Chondrocyte (in vitro differentiated cells): ENCODE data around the gene RNF44. TPM values are rescaled to one million over a fixed set of nuclear protein-coding genes. Genes with fewer than 3 reads are reported as not detected.
A peak's percentile ranks its signal among the peaks of the same experiment; 100 is the strongest.

Experiments used
- DNase-seq: peaks from one replicate; pipeline ENCODE4 v3.0.0; 2021; ENCODE audit warnings: mixed read lengths, low spot score
- H3K27ac Mint-ChIP-seq: one replicate; pipeline ENCODE4 v1.8.0; 2021; ENCODE audit warnings: mild to moderate bottlenecking, moderate library complexity, mixed read lengths; ENCODE audit not compliant: unreplicated experiment
- H3K27me3 Mint-ChIP-seq: 2 replicates; pipeline ENCODE4 v1.8.0; 2021; ENCODE audit warnings: low read depth, mixed read lengths
- H3K36me3 Mint-ChIP-seq: 2 replicates; pipeline ENCODE4 v1.8.0; 2021; ENCODE audit warnings: low read depth, mixed read lengths
- H3K4me1 Mint-ChIP-seq: 2 replicates; pipeline ENCODE4 v1.8.0; 2021; ENCODE audit warnings: low read depth, mild to moderate bottlenecking, mixed read lengths
- H3K4me3 Mint-ChIP-seq: one replicate; pipeline ENCODE4 v1.8.0; 2021; ENCODE audit warnings: mild to moderate bottlenecking, moderate library complexity, mixed read lengths; ENCODE audit not compliant: unreplicated experiment
- H3K9me3 Mint-ChIP-seq: 2 replicates; pipeline ENCODE4 v1.8.0; 2021; ENCODE audit warnings: low read depth, mixed read lengths
- CTCF ChIP-seq: fragments of 200-600 bp; sonication (generic); IDR thresholded peaks from 2 replicates; pipeline ENCODE4 v1.5.0; 2021; ENCODE audit warnings: antibody characterized with exemption, mild to moderate bottlenecking, moderate library complexity
- long read RNA-seq: library from polyadenylated mRNA; stranded (forward); transcript quantifications from one replicate; pipeline ENCODE4 v2.0.0, GENCODE V29; 2021
- total RNA-seq: library from RNA; stranded (reverse); gene quantifications from 3 replicates; pipeline ENCODE4 v1.2.1, GENCODE V29; 2021

RNF44 gene
- total RNA-seq: 21.9 to 24.7 TPM (median 24.3 TPM) in 3 replicates
- long read RNA-seq, partial matches to known transcripts: 0 of 11 reads
- long read RNA-seq, other reads (novel, unspliced or antisense): 11 of 11 reads

GRCh38 chr5:176536902-176537553 lies at the start of gene RNF44:
Gene RNF44, minus strand, starts transcription at chr5:176537402. Its CDS starts 4,930 bp downstream, at chr5:176532472.
- DNase-seq: peak; percentile 99
- TF ChIP-seq CTCF: no peak
- H3K9me3 Mint-ChIP-seq: no peaks in the 10 kb centered on the region
- H3K27ac Mint-ChIP-seq: peak within 1 kb of the TSS; percentile 99
- no peaks in the 10 kb centered on the region for H3K27me3 Mint-ChIP-seq
- peaks cover 61% of the 10 kb centered on the region for H3K4me1 Mint-ChIP-seq
- H3K4me3 Mint-ChIP-seq: peak within 1 kb of the TSS; percentile 91
- H3K36me3 Mint-ChIP-seq: no peaks in the 10 kb centered on the region

GRCh38 chr5:176583076-176583475 lies 45.9 kb upstream of the RNF44 start:
- H3K27ac Mint-ChIP-seq: no peak overlapping the region
- no peaks in the 10 kb centered on the region for H3K36me3 Mint-ChIP-seq
- H3K27me3 Mint-ChIP-seq: no peaks in the 10 kb centered on the region
- TF ChIP-seq CTCF: no peak
- H3K4me1 Mint-ChIP-seq: no peaks in the 10 kb centered on the region
- no peak for DNase-seq
- peaks cover 5% of the 10 kb centered on the region for H3K9me3 Mint-ChIP-seq
- H3K4me3 Mint-ChIP-seq: no peak overlapping the region

- Mint-ChIP-seq H3K27ac (no peak overlapping the region), H3K4me3 (no peak overlapping the region), H3K4me1 (no peaks in the 10 kb centered on the region), H3K27me3 (no peaks in the 10 kb centered on the region), H3K9me3 (peaks cover 5% of the 10 kb centered on the region), H3K36me3 (no peaks in the 10 kb centered on the region)
- no peak for DNase-seq
- TF ChIP-seq CTCF: no peak
Measured at GRCh38 chr5:176581361-176581760, 44.2 kb upstream of the RNF44 start.

- no peaks in the 10 kb centered on the region for H3K9me3 Mint-ChIP-seq
- no peak for DNase-seq
- H3K27me3 Mint-ChIP-seq: no peaks in the 10 kb centered on the region
- no peaks in the 10 kb centered on the region for H3K4me1 Mint-ChIP-seq
- no peaks in the 10 kb centered on the region for H3K36me3 Mint-ChIP-seq
- no peak for TF ChIP-seq CTCF
- H3K27ac Mint-ChIP-seq: no peak overlapping the region
- no peak overlapping the region for H3K4me3 Mint-ChIP-seq
Measured at GRCh38 chr5:176579323-176579722, 42.1 kb upstream of the RNF44 start.

GRCh38 chr5:176578391-176578808 lies 41.2 kb upstream of the RNF44 start:
- TF ChIP-seq CTCF: peak; percentile 74
- Mint-ChIP-seq H3K9me3 (no peaks in the 10 kb centered on the region), H3K27ac (no peak overlapping the region), H3K4me1 (no peaks in the 10 kb centered on the region), H3K36me3 (no peaks in the 10 kb centered on the region), H3K4me3 (no peak overlapping the region), H3K27me3 (no peaks in the 10 kb centered on the region)
- no peak for DNase-seq
